Sigmoid colon (tissue), 7 donors: ENCODE measurements around the gene RPS19BP1. TPM values are rescaled to one million over a fixed set of nuclear protein-coding genes. Genes with fewer than 3 reads are reported as not detected.
A peak's percentile ranks its signal among the peaks of the same experiment; 100 is the strongest.

Experiments used
- DNase-seq: peaks from one replicate; pipeline ENCODE4 v3.0.0-alpha.2; 2019
- H3K27ac ChIP-seq, 4 donors: fragments of 200-600 bp; sonication (generic); one replicate each; pipeline ENCODE4 v1.5.1; 2016 to 2019; ENCODE audit warnings: mild to moderate bottlenecking in 1 of 4
- H3K27me3 ChIP-seq, 3 donors: fragments of 200-600 bp; sonication (generic); one replicate each; pipeline ENCODE4 v1.5.1; 2019; ENCODE audit warnings: mild to moderate bottlenecking in 1 of 3
- H3K36me3 ChIP-seq, 4 donors: fragments of 200-600 bp; sonication (generic); one replicate each; pipeline ENCODE4 v1.5.1; 2016 to 2019
- H3K4me1 ChIP-seq, 4 donors: fragments of 200-600 bp; sonication (generic); one replicate each; pipeline ENCODE4 v1.5.1; 2017 to 2019
- H3K4me3 ChIP-seq, 4 donors: fragments of 200-600 bp; sonication (generic); one replicate each; pipeline ENCODE4 v1.5.1; 2017 to 2019; ENCODE audit warnings: mild to moderate bottlenecking in 2 of 4, moderate library complexity in 1 of 4
- H3K9me3 ChIP-seq, 4 donors: fragments of 200-600 bp in 3 of 4; sonication (generic) in 3 of 4; one replicate each; pipeline versions ENCODE4 v1.5.1 to v1.6.1; 2013 to 2019
- CTCF ChIP-seq, 4 experiments: fragments of 450-650 bp in 3 of 4; fragments of 200-600 bp in 1 of 4; IDR thresholded peaks; one replicate each; pipeline ENCODE4 v1.5.1; 2016 to 2019; ENCODE audit warnings: antibody characterized with exemption in 4 of 4, mild to moderate bottlenecking in 3 of 4, moderate library complexity in 2 of 4
- EP300 ChIP-seq, 4 donors: sonication (generic); formaldehyde crosslinking; IDR thresholded peaks; one replicate each; pipeline ENCODE4 v1.6.1; 2017; ENCODE audit warnings: antibody characterized with exemption in 4 of 4
- POLR2A ChIP-seq, 2 donors: fragments of 450-650 bp; IDR thresholded peaks; one replicate each; pipeline ENCODE4 v1.6.1; 2016; ENCODE audit warnings: antibody characterized with exemption in 2 of 2, mild to moderate bottlenecking in 2 of 2, moderate library complexity in 2 of 2
- POLR2AphosphoS5 ChIP-seq, 4 donors: sonication (generic); formaldehyde crosslinking; IDR thresholded peaks; one replicate each; pipeline ENCODE4 v1.6.1; 2017; ENCODE audit warnings: antibody characterized with exemption in 4 of 4
- WGBS, 2 donors: extraction: QIAGEN DNeasy Blood & Tissue Kit; methylation state at CpG; one replicate each; pipeline ENCODE4 v1.1.7; 2013; 5-methylcytosine and 5-hydroxymethylcytosine counted together
- intact Hi-C: fragments of 100-400 bp; cut with DNase I; formaldehyde crosslinking; loops from one replicate; pipeline ENCODE4 v1.15.1; 2023
- polyA plus RNA-seq, 3 donors: library from polyadenylated mRNA; stranded (reverse); fragments of 200-250 nt; gene quantifications; one replicate each; pipeline ENCODE4 v1.2.3, GENCODE V29; 2013
- total RNA-seq, 4 donors: library from RNA; depleted of rRNA; stranded (reverse); fragments of >200 nt; gene quantifications; one replicate each; pipeline ENCODE4 v1.1.0, GENCODE V29; 2016
- donor health status: healthy with polysubstance abuse.
- donor health status: Bipolar disorder and iron deficiency.
- donor health status: healthy.

Gene RPS19BP1
- total and polyA plus RNA-seq, 7 donors, result 148 to 217 (median 180) TPM

GRCh38 chr22:39530116-39530515, 2.4 kb downstream of the RPS19BP1 start:
- peak overlapping the region in 3 of 4 donors; percentile 73 to 99 (median 99) for H3K27ac ChIP-seq

GRCh38 chr22:39529487-39529851, 3.1 kb downstream of the RPS19BP1 start:
- WGBS, 2 donors, result 54 to 58% methylated on average over 17 of the region's 17 CpGs
- Histone ChIP-seq H3K27ac (peak overlapping the region; percentile 17 to 99 (median 86)), H3K9me3 (no peaks in the 10 kb centered on the region), H3K4me1 (peaks cover 3 to 78% (median 68%) of the 10 kb centered on the region in 4 donors), H3K36me3 (peaks cover 6 to 25% (median 9%) of the 10 kb centered on the region in 4 donors), H3K27me3 (no peaks in the 10 kb centered on the region), H3K4me3 (peak overlapping the region in 3 of 4 donors; percentile 6 to 31 (median 16))
- DNase-seq, result no peak
- TF ChIP-seq POLR2A (IDR thresholded peaks at IDR 0.05), result no peak
- TF ChIP-seq CTCF (IDR thresholded peaks at IDR 0.05), result peak in 1 of 4 experiments; percentile 30
- intact Hi-C loops, result loop anchor here (2.0 to 5.0 kb wide), 3 partner anchors 35 to 212 kb away; partner anchors contain the start of genes RPL3 and TAB1

More at GRCh38 chr22:39530116-39530515, 2.4 kb downstream of the RPS19BP1 start:
- H3K4me1 ChIP-seq, result peaks cover 3 to 77% (median 67%) of the 10 kb centered on the region in 4 donors
- no peaks in the 10 kb centered on the region for H3K9me3 ChIP-seq
- DNase-seq, result no peak
- H3K27me3 ChIP-seq, result no peaks in the 10 kb centered on the region
- 47 to 71% methylated on average over 6 of the region's 6 CpGs for WGBS, 2 donors
- peaks cover under 1 to 18% (median 6%) of the 10 kb centered on the region in 4 donors for H3K36me3 ChIP-seq
- TF ChIP-seq POLR2A (IDR thresholded peaks at IDR 0.05), result no peak
- no peak for TF ChIP-seq POLR2AphosphoS5 (IDR thresholded peaks at IDR 0.05)
- TF ChIP-seq EP300 (IDR thresholded peaks at IDR 0.05), result no peak
- no peak for TF ChIP-seq CTCF (IDR thresholded peaks at IDR 0.05)
- intact Hi-C loops, result loop anchor here (5.0 kb wide), 4 partner anchors 378 to 662 kb away; partner anchors contain the start of genes CBX7 and TNRC6B
- no peak overlapping the region for H3K4me3 ChIP-seq

- H3K27me3 ChIP-seq, result no peaks in the 10 kb centered on the region
- peak; percentile 96 for DNase-seq
- no peaks in the 10 kb centered on the region for H3K9me3 ChIP-seq
- peaks cover 10 to 31% (median 13%) of the 10 kb centered on the region in 4 donors for H3K36me3 ChIP-seq
- peak overlapping the region; percentile 6 to 31 (median 12) for H3K4me3 ChIP-seq
- peak overlapping the region; percentile 68 to 99 (median 86) for H3K27ac ChIP-seq
- intact Hi-C loops, result loop anchor here (2.0 to 5.0 kb wide), 3 partner anchors 34 to 212 kb away; partner anchors contain the start of genes RPL3 and TAB1
- TF ChIP-seq EP300 (IDR thresholded peaks at IDR 0.05) (no peak), CTCF (IDR thresholded peaks at IDR 0.05) (peak; percentile 95 to 98 (median 97)), POLR2AphosphoS5 (IDR thresholded peaks at IDR 0.05) (peak in 3 of 4 donors; percentile 59 to 77 (median 63))
- H3K4me1 ChIP-seq, result peaks cover 3 to 80% (median 70%) of the 10 kb centered on the region in 4 donors
- 7 to 27% methylated on average over 32 of the region's 32 CpGs for WGBS, 2 donors
Observed at GRCh38 chr22:39528681-39529486, 3.7 kb downstream of the RPS19BP1 start.

GRCh38 chr22:39528080-39528661, 4.4 kb downstream of the RPS19BP1 start:
- Histone ChIP-seq H3K4me1 (peaks cover 3 to 84% (median 77%) of the 10 kb centered on the region in 4 donors), H3K36me3 (peaks cover 13 to 33% (median 14%) of the 10 kb centered on the region in 4 donors), H3K9me3 (no peaks in the 10 kb centered on the region), H3K27me3 (no peaks in the 10 kb centered on the region), H3K4me3 (no peak overlapping the region), H3K27ac (peak overlapping the region; percentile 68 to 99 (median 86))
- WGBS, 2 donors, result 28 to 64% methylated on average over 12 of the region's 12 CpGs
- intact Hi-C loops, result loop anchor here (2.0 to 5.0 kb wide), 3 partner anchors 33 to 211 kb away; partner anchors contain the start of genes RPL3 and TAB1
- DNase-seq, result no peak
- TF ChIP-seq POLR2AphosphoS5 (IDR thresholded peaks at IDR 0.05), result no peak
- no peak for TF ChIP-seq CTCF (IDR thresholded peaks at IDR 0.05)
- no peak for TF ChIP-seq POLR2A (IDR thresholded peaks at IDR 0.05)
- TF ChIP-seq EP300 (IDR thresholded peaks at IDR 0.05), result no peak
